Measurements from ENCODE around the gene SERPINB2. TPM values are rescaled to one million over a fixed set of nuclear protein-coding genes. Genes with fewer than 3 reads are reported as not detected.

The SERPINB2 gene
- total RNA-seq, result not detected

- Mint-ChIP-seq H3K4me1 (peaks cover 4% of the 10 kb centered on the region), H3K4me3 (no peak within 1 kb of the TSS), H3K27me3 (peaks cover 17% of the 10 kb centered on the region), H3K9me3 (ENCODE audit: low read depth) (no peaks in the 10 kb centered on the region), H3K36me3 (ENCODE audit: low read depth) (no peaks in the 10 kb centered on the region), H3K27ac (no peak within 1 kb of the TSS)
- CTCF ChIA-PET, result interaction anchor here (0.6 to 1.4 kb wide), 4 partner anchors 67 to 447 kb away, joined by 3 to 4 read pairs (median 3); no protein-coding TSS in a partner anchor
- peak; percentile 89 for ATAC-seq
- peak; percentile 20 for DNase-seq
- POLR2A ChIA-PET, result no interaction called here
- intact Hi-C loops (cut with DNase I, micrococcal nuclease), result no loop called here
Observed at GRCh38 chr18:63887424-63887823, at the start of gene SERPINB2. Gene SERPINB2, plus strand, starts transcription at chr18:63887705. Its CDS starts 3,740 bp downstream, at chr18:63891445.

- H3K4me3 Mint-ChIP-seq, result no peak overlapping the region
- no peak for DNase-seq
- H3K9me3 Mint-ChIP-seq (ENCODE audit: low read depth), result no peaks in the 10 kb centered on the region
- no peaks in the 10 kb centered on the region for H3K36me3 Mint-ChIP-seq (ENCODE audit: low read depth)
- intact Hi-C loops (cut with DNase I, micrococcal nuclease), result no loop called here
- ChIA-PET POLR2A (no interaction called here), CTCF (interaction anchor here (1.1 to 3.7 kb wide), 3 partner anchors 17 to 325 kb away, joined by 3 to 24 read pairs (median 4); no protein-coding TSS in a partner anchor)
- H3K27me3 Mint-ChIP-seq, result peaks cover 11% of the 10 kb centered on the region
- H3K27ac Mint-ChIP-seq, result no peak overlapping the region
- no peaks in the 10 kb centered on the region for H3K4me1 Mint-ChIP-seq
- no peak for ATAC-seq
Observed at GRCh38 chr18:63843008-63843407, 44.5 kb upstream of the SERPINB2 start.

GRCh38 chr18:63844254-63844653, 43.3 kb upstream of the SERPINB2 start:
- Mint-ChIP-seq H3K27me3 (peaks cover 11% of the 10 kb centered on the region), H3K4me1 (no peaks in the 10 kb centered on the region), H3K36me3 (ENCODE audit: low read depth) (no peaks in the 10 kb centered on the region), H3K4me3 (no peak overlapping the region), H3K9me3 (ENCODE audit: low read depth) (no peaks in the 10 kb centered on the region), H3K27ac (no peak overlapping the region)
- ChIA-PET CTCF (interaction anchor here (1.1 to 3.7 kb wide), 4 partner anchors 18 to 326 kb away, joined by 3 to 24 read pairs (median 4); no protein-coding TSS in a partner anchor), POLR2A (interaction anchor here (0.6 kb wide), 1 partner anchor 195 kb away, joined by 5 read pairs; no protein-coding TSS in a partner anchor)
- ATAC-seq, result peak; percentile 57
- intact Hi-C loops (cut with DNase I, micrococcal nuclease), result loop anchor here in 1 of 2 experiments (1.0 to 2.0 kb wide), 2 partner anchors 19 to 326 kb away; no protein-coding TSS in a partner anchor
- DNase-seq, result no peak

- POLR2A ChIA-PET, result interaction anchor here (0.7 kb wide), 1 partner anchor 149 kb away, joined by 4 read pairs; no protein-coding TSS in a partner anchor
- no peak for DNase-seq
Observed at GRCh38 chr18:63848159-63848558, 39.3 kb upstream of the SERPINB2 start.

GRCh38 chr18:63850020-63850419, 37.5 kb upstream of the SERPINB2 start:
- DNase-seq, result peak; percentile 43
- Mint-ChIP-seq H3K4me1 (no peaks in the 10 kb centered on the region), H3K9me3 (ENCODE audit: low read depth) (no peaks in the 10 kb centered on the region), H3K36me3 (ENCODE audit: low read depth) (no peaks in the 10 kb centered on the region), H3K4me3 (no peak overlapping the region), H3K27me3 (peaks cover 12% of the 10 kb centered on the region), H3K27ac (no peak overlapping the region)
- intact Hi-C loops (cut with DNase I, micrococcal nuclease), result no loop called here
- no peak for ATAC-seq
- CTCF ChIA-PET, result interaction anchor here (1.0 kb wide), 1 partner anchor 331 kb away, joined by 11 read pairs; no protein-coding TSS in a partner anchor
- POLR2A ChIA-PET, result no interaction called here

More at GRCh38 chr18:63848159-63848558, 39.3 kb upstream of the SERPINB2 start:
- CTCF ChIA-PET, result interaction anchor here (0.7 kb wide), 1 partner anchor 18 kb away, joined by 3 read pairs; no protein-coding TSS in a partner anchor
- no peaks in the 10 kb centered on the region for H3K9me3 Mint-ChIP-seq (ENCODE audit: low read depth)
- no peaks in the 10 kb centered on the region for H3K36me3 Mint-ChIP-seq (ENCODE audit: low read depth)
- peak; percentile 39 for ATAC-seq
- H3K4me1 Mint-ChIP-seq, result no peaks in the 10 kb centered on the region
- intact Hi-C loops (cut with DNase I, micrococcal nuclease), result loop anchor here (1.0 to 5.0 kb wide), 2 partner anchors 271 to 330 kb away; no protein-coding TSS in a partner anchor
- peaks cover 15% of the 10 kb centered on the region for H3K27me3 Mint-ChIP-seq
- no peak overlapping the region for H3K27ac Mint-ChIP-seq
- H3K4me3 Mint-ChIP-seq, result no peak overlapping the region

- H3K4me1 Mint-ChIP-seq, result no peaks in the 10 kb centered on the region
- H3K9me3 Mint-ChIP-seq (ENCODE audit: low read depth), result no peaks in the 10 kb centered on the region
- H3K27me3 Mint-ChIP-seq, result peaks cover 12% of the 10 kb centered on the region
- no peak overlapping the region for H3K27ac Mint-ChIP-seq
- DNase-seq, result no peak
- ChIA-PET CTCF (no interaction called here), POLR2A (no interaction called here)
- ATAC-seq, result no peak
- H3K4me3 Mint-ChIP-seq, result no peak overlapping the region
- H3K36me3 Mint-ChIP-seq (ENCODE audit: low read depth), result no peaks in the 10 kb centered on the region
- intact Hi-C loops (cut with DNase I, micrococcal nuclease), result no loop called here
Observed at GRCh38 chr18:63850636-63851035, 36.9 kb upstream of the SERPINB2 start.

- no peak overlapping the region for H3K27ac Mint-ChIP-seq
- H3K4me1 Mint-ChIP-seq, result no peaks in the 10 kb centered on the region
- intact Hi-C loops (cut with DNase I, micrococcal nuclease), result no loop called here
- ChIA-PET POLR2A (no interaction called here), CTCF (interaction anchor here (0.6 kb wide), 2 partner anchors 22 to 29 kb away, joined by 4 to 5 read pairs; no protein-coding TSS in a partner anchor)
- DNase-seq (no peak), ATAC-seq (no peak)
- H3K9me3 Mint-ChIP-seq (ENCODE audit: low read depth), result peaks cover 6% of the 10 kb centered on the region
- no peak overlapping the region for H3K4me3 Mint-ChIP-seq
- H3K27me3 Mint-ChIP-seq, result peaks cover 12% of the 10 kb centered on the region
- no peaks in the 10 kb centered on the region for H3K36me3 Mint-ChIP-seq (ENCODE audit: low read depth)
Observed at GRCh38 chr18:63858456-63858855, 29.0 kb upstream of the SERPINB2 start.

- Mint-ChIP-seq H3K27ac (no peak overlapping the region), H3K4me3 (no peak overlapping the region), H3K4me1 (no peaks in the 10 kb centered on the region), H3K9me3 (ENCODE audit: low read depth) (peaks cover 6% of the 10 kb centered on the region), H3K36me3 (ENCODE audit: low read depth) (no peaks in the 10 kb centered on the region), H3K27me3 (peaks cover 12% of the 10 kb centered on the region)
- ChIA-PET CTCF (no interaction called here), POLR2A (no interaction called here)
- ATAC-seq (no peak), DNase-seq (no peak)
- intact Hi-C loops (cut with DNase I, micrococcal nuclease), result no loop called here
Observed at GRCh38 chr18:63859781-63860475, 27.6 kb upstream of the SERPINB2 start.

- H3K27ac Mint-ChIP-seq, result no peak overlapping the region
- intact Hi-C loops (cut with DNase I, micrococcal nuclease), result no loop called here
- H3K9me3 Mint-ChIP-seq (ENCODE audit: low read depth), result peaks cover 6% of the 10 kb centered on the region
- no peak for ATAC-seq
- CTCF ChIA-PET, result no interaction called here
- peaks cover 12% of the 10 kb centered on the region for H3K27me3 Mint-ChIP-seq
- H3K4me3 Mint-ChIP-seq, result no peak overlapping the region
- POLR2A ChIA-PET, result no interaction called here
- H3K4me1 Mint-ChIP-seq, result no peaks in the 10 kb centered on the region
- H3K36me3 Mint-ChIP-seq (ENCODE audit: low read depth), result no peaks in the 10 kb centered on the region
- no peak for DNase-seq
Observed at GRCh38 chr18:63860531-63860930, 27.0 kb upstream of the SERPINB2 start.

- POLR2A ChIA-PET, result no interaction called here
- no peaks in the 10 kb centered on the region for H3K9me3 Mint-ChIP-seq (ENCODE audit: low read depth)
- DNase-seq (no peak), ATAC-seq (no peak)
- H3K4me1 Mint-ChIP-seq, result no peaks in the 10 kb centered on the region
- no peaks in the 10 kb centered on the region for H3K36me3 Mint-ChIP-seq (ENCODE audit: low read depth)
- CTCF ChIA-PET, result interaction anchor here (1.1 kb wide), 1 partner anchor 67 kb away, joined by 3 read pairs; no protein-coding TSS in a partner anchor
- H3K4me3 Mint-ChIP-seq, result no peak overlapping the region
- intact Hi-C loops (cut with DNase I, micrococcal nuclease), result no loop called here
- peaks cover 4% of the 10 kb centered on the region for H3K27me3 Mint-ChIP-seq
- no peak overlapping the region for H3K27ac Mint-ChIP-seq
Observed at GRCh38 chr18:63867368-63868125, 20.0 kb upstream of the SERPINB2 start.

GRCh38 chr18:63868546-63868945, 19.0 kb upstream of the SERPINB2 start:
- H3K4me1 Mint-ChIP-seq, result no peaks in the 10 kb centered on the region
- ATAC-seq (no peak), DNase-seq (no peak)
- H3K9me3 Mint-ChIP-seq (ENCODE audit: low read depth), result no peaks in the 10 kb centered on the region
- CTCF ChIA-PET, result no interaction called here
- H3K27ac Mint-ChIP-seq, result no peak overlapping the region
- POLR2A ChIA-PET, result no interaction called here
- H3K36me3 Mint-ChIP-seq (ENCODE audit: low read depth), result no peaks in the 10 kb centered on the region
- no peak overlapping the region for H3K4me3 Mint-ChIP-seq
- intact Hi-C loops (cut with DNase I, micrococcal nuclease), result no loop called here
- peaks cover 6% of the 10 kb centered on the region for H3K27me3 Mint-ChIP-seq
